ENCODE results near the gene ZFP57.
"Not testable (repeated sequence)": the region's sequence is repeated elsewhere in the genome, so short reads cannot be mapped to it uniquely, and the experiment has no call there.

ZFP57 gene

GRCh38 chr6:29696147-29697125 lies 15.5 kb upstream of the ZFP57 start:
- no peak for DNase-seq

- DNase-seq, result no peak
Observed at GRCh38 chr6:29694637-29695036, 13.7 kb upstream of the ZFP57 start.

- DNase-seq, result no peak
Observed at GRCh38 chr6:29685718-29686326, 4.9 kb upstream of the ZFP57 start.

GRCh38 chr6:29681811-29682210 lies 859 bp upstream of the ZFP57 start:
- no peak for DNase-seq

GRCh38 chr6:29680416-29680815 lies 536 bp downstream of the ZFP57 start:
- no peak for DNase-seq

GRCh38 chr6:29679962-29680361 lies 990 bp downstream of the ZFP57 start:
- no peak for DNase-seq

- DNase-seq, result no peak
Observed at GRCh38 chr6:29678114-29678513, 2.8 kb downstream of the ZFP57 start.

- DNase-seq, result no peak
Observed at GRCh38 chr6:29676981-29677601, 3.9 kb downstream of the ZFP57 start.

- DNase-seq, result no peak
Observed at GRCh38 chr6:29675561-29675960, 5.4 kb downstream of the ZFP57 start.

- no peak for DNase-seq
Observed at GRCh38 chr6:29674008-29674407, 6.9 kb downstream of the ZFP57 start.

GRCh38 chr6:29673161-29673560 lies 7.8 kb downstream of the ZFP57 start:
- no peak for DNase-seq

- DNase-seq, result not testable (repeated sequence)
Observed at GRCh38 chr6:29672116-29672515, 8.8 kb downstream of the ZFP57 start.

- no peak for DNase-seq
Observed at GRCh38 chr6:29671026-29671425, 9.9 kb downstream of the ZFP57 start.

GRCh38 chr6:29667158-29667557 lies 13.8 kb downstream of the ZFP57 start:
- no peak for DNase-seq

- no peak for DNase-seq
Observed at GRCh38 chr6:29666826-29667130, 14.2 kb downstream of the ZFP57 start.

- no peak for DNase-seq
Observed at GRCh38 chr6:29665942-29666825, 14.8 kb downstream of the ZFP57 start.

GRCh38 chr6:29663300-29664042 lies 17.5 kb downstream of the ZFP57 start:
- DNase-seq, result no peak

GRCh38 chr6:29661502-29662141 lies 19.3 kb downstream of the ZFP57 start:
- not testable (repeated sequence) for DNase-seq

GRCh38 chr6:29661071-29661470 lies 19.9 kb downstream of the ZFP57 start:
- DNase-seq, result no peak

GRCh38 chr6:29656798-29657197 lies 24.2 kb downstream of the ZFP57 start, which contains the start of gene MOG:
Gene MOG, plus strand, starts transcription at chr6:29657092. Its CDS starts 118 bp downstream, at chr6:29657210.
- DNase-seq, result no peak

- DNase-seq, result no peak
Observed at GRCh38 chr6:29656157-29656556, 24.8 kb downstream of the ZFP57 start.

All from effector CD4-positive, alpha-beta T cell (primary cell).